Activated CD8-positive, alpha-beta memory T cell treated with anti-CD3 and anti-CD28 coated beads, Interleukin-2, amount 10 ng/mL, durations not matched to agents 7 days and 5 days (primary cell): ENCODE measurements around the gene MTRF1L. TPM values are rescaled to one million over a fixed set of nuclear protein-coding genes. Genes with fewer than 3 reads are reported as not detected.
"Not testable (repeated sequence)": the region's sequence is repeated elsewhere in the genome, so short reads cannot be mapped to it uniquely, and the experiment has no call there.

Experiments
- ATAC-seq: fragments of 150-1000 bp; cut with Tn5 transposase; one replicate; pipeline ENCODE4 v1.10.0; 2021; ENCODE audit warnings: moderate library complexity
- CTCF ChIA-PET: fragments of 350-600 bp; sonication (Branson Sonifier 250); formaldehyde crosslinking; loops from one replicate; lab custom pipeline; 2021; ENCODE audit warnings: antibody characterized with exemption; lab: Charles Lee
- DNase-seq: peaks from one replicate; pipeline ENCODE4 v3.0.0-alpha.2; 2020
- H3K27ac Mint-ChIP-seq: one replicate; pipeline ENCODE4 v1.8.0; 2021; ENCODE audit warnings: mild to moderate bottlenecking, mixed read lengths
- H3K27me3 Mint-ChIP-seq: one replicate; pipeline ENCODE4 v1.8.0; 2021; ENCODE audit warnings: mixed read lengths
- H3K36me3 Mint-ChIP-seq: one replicate; pipeline ENCODE4 v1.8.0; 2021; ENCODE audit warnings: mild to moderate bottlenecking, mixed read lengths
- H3K4me1 Mint-ChIP-seq: one replicate; pipeline ENCODE4 v1.8.0; 2021; ENCODE audit warnings: mixed read lengths
- H3K4me3 Mint-ChIP-seq: one replicate; pipeline ENCODE4 v1.8.0; 2021; ENCODE audit warnings: mild to moderate bottlenecking, moderate library complexity, mixed read lengths
- H3K9me3 Mint-ChIP-seq: one replicate; pipeline ENCODE4 v1.8.0; 2022; ENCODE audit warnings: low read depth, mixed read lengths
- total RNA-seq, 2 experiments: library from RNA; stranded (reverse); gene quantifications; one replicate each; pipeline ENCODE4 v1.2.3, GENCODE V29; 2021

Gene MTRF1L
- total RNA-seq, 2 experiments from 2014 or later, result 15.5 to 23.1 TPM

DNA sequence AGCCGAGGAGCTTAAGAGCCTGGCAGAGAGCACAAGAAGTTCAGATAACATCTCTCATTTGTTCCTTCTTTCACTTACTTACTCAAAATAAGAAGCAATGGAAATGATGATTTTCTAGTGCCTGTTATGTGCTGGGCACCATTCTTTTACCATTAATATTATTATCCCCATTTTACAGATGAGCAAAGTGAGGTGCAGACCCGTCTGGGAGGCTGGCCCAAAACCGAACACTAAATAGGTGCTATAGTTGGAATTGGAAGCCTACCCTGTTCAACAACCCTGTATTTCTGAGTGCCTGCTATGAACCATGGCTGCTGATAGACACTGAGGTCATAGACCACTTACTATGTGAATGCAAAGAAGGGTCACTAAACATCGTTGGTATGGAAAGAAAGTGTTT, 25.0 kb upstream of the MTRF1L start:
- H3K9me3 Mint-ChIP-seq, result no peaks in the 10 kb centered on the region
- DNase-seq, result no peak
- no peak overlapping the region for H3K27ac Mint-ChIP-seq
- H3K36me3 Mint-ChIP-seq, result no peaks in the 10 kb centered on the region
- no peak overlapping the region for H3K4me3 Mint-ChIP-seq
- peaks cover 49% of the 10 kb centered on the region for H3K27me3 Mint-ChIP-seq
- CTCF ChIA-PET, result no interaction called here
- H3K4me1 Mint-ChIP-seq, result peaks cover 2% of the 10 kb centered on the region
- ATAC-seq, result no peak

DNA sequence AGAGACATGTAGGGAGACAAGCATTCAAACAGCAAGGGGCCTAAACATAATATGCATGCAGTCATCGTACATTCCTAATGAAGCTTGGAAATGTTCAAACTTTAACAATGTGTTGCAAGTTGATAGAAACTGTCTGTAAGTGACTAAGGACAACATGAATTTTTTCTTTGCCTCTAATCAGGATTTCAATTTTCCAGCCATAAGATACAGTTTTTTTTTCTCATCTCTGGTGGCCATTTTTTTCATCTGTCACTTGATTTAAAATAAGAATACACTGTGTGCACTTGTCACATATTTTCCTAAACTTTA, 22.2 kb upstream of the MTRF1L start:
- DNase-seq, result no peak
- Mint-ChIP-seq H3K4me1 (peaks cover 2% of the 10 kb centered on the region), H3K27ac (no peak overlapping the region), H3K27me3 (peaks cover 34% of the 10 kb centered on the region), H3K4me3 (no peak overlapping the region), H3K36me3 (no peaks in the 10 kb centered on the region), H3K9me3 (no peaks in the 10 kb centered on the region)
- ATAC-seq, result no peak
- CTCF ChIA-PET, result interaction anchor here (0.9 to 2.2 kb wide), 6 partner anchors 9 to 468 kb away, joined by 3 to 5 read pairs (median 3); no protein-coding TSS in a partner anchor

DNA sequence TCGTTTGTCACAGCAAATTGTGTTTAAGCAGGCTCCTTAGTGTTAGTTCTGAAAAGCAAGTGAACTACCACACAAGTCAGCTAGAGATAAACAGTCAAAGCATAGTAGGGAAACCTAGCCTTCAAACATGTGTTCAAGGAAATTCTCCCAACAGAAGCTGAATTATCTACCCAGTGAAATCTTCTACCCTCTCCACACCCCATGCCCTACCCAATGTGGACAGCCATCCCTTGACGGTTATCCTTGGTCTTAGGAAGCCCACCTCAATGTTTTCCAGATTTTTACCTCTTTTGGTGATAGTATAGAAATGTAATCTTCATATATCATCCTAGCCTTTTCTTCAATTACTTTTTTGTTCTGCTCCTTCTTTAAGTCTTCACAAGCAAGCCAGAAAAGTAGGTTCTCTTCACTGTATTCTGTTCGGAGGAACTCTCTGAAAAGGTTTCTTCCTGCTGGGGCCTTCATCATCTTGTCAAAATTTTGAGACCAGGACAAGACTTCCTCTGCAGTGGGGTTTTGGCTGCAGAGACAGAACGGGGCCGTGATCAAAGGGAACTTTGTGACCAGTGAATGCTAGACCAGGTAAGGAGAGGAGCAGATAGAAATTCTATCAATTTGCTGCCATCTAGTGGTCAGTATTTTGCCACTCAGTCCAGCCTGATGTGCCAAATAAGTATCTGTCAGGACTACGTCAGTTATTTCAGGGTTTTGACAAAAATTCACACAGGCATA, 21.6 kb upstream of the MTRF1L start:
- Mint-ChIP-seq H3K9me3 (no peaks in the 10 kb centered on the region), H3K36me3 (no peaks in the 10 kb centered on the region), H3K4me3 (no peak overlapping the region), H3K4me1 (peaks cover 2% of the 10 kb centered on the region), H3K27me3 (peaks cover 31% of the 10 kb centered on the region), H3K27ac (no peak overlapping the region)
- CTCF ChIA-PET, result interaction anchor here (0.9 to 2.2 kb wide), 7 partner anchors 10 to 468 kb away, joined by 3 to 5 read pairs (median 3); no protein-coding TSS in a partner anchor
- ATAC-seq (peak; percentile 97), DNase-seq (peak; percentile 58)

DNA sequence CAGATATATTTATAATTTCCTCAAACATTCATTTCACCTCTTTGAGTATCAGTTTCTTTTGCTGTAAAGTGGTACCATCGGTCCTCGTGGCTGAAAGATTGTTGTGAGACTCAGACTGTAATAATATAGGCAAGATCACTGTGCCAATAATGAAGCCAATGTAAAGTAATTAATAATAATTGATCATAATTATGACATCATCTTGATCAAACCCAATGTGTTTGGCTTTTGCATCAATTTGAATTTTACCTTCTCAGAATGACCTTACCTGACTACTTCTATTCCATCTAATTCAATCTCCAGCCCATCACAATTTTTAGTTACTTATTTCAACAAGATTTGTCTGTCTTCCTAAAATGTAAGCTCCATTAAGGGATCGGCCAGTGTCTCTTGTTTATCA, 15.8 kb upstream of the MTRF1L start:
- H3K4me1 Mint-ChIP-seq, result no peaks in the 10 kb centered on the region
- H3K36me3 Mint-ChIP-seq, result no peaks in the 10 kb centered on the region
- no peak overlapping the region for H3K4me3 Mint-ChIP-seq
- ATAC-seq, result no peak
- peaks cover 29% of the 10 kb centered on the region for H3K27me3 Mint-ChIP-seq
- no peaks in the 10 kb centered on the region for H3K9me3 Mint-ChIP-seq
- CTCF ChIA-PET, result no interaction called here
- DNase-seq, result no peak
- no peak overlapping the region for H3K27ac Mint-ChIP-seq

DNA sequence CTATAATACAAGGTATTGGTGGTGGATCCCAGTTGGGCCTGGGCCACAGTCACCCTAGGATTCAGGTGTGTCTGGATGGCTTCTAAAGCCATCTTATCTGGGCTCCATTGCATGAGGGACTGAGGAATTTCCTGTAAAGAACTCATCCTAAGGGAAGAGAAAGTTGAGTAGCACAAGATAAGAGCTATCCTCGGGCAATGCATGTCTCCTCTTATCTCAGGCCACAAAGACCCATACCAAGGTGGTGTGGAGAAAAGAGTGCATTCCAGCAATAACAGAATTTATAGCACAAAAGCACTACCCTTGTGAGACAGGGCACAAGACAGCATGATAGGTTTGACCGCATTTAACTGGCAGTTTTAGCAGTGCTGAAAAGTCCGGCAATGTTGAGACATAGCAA, 14.3 kb upstream of the MTRF1L start:
- DNase-seq (no peak), ATAC-seq (no peak)
- no peak overlapping the region for H3K4me3 Mint-ChIP-seq
- H3K27ac Mint-ChIP-seq, result no peak overlapping the region
- no peaks in the 10 kb centered on the region for H3K4me1 Mint-ChIP-seq
- H3K27me3 Mint-ChIP-seq, result peaks cover 35% of the 10 kb centered on the region
- no peaks in the 10 kb centered on the region for H3K36me3 Mint-ChIP-seq
- CTCF ChIA-PET, result no interaction called here
- H3K9me3 Mint-ChIP-seq, result no peaks in the 10 kb centered on the region

DNA sequence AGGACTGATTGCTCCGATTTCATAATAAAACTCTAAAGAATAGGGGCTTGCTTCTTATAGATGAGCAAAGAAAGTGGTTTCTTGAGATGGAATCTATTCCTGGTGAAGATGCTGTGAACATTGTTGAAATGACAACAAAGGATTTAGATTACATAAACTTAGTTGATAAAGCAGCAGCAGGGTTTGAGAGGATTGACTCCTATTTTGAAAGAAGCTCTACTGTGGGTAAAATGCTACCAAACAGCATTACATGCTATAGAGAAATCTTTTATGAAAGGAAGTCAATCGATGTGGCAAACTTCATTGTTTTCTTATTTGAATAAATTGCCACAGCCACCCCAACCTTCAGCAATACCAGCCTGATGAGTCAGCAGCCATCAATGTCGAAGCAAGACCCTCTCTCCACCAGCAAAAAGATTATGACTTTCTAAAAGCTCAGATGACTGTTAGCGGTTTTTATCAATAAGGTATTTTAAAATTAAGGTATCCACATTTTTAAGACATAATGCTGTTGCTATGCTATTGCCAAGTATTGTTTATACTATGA, 12.7 kb upstream of the MTRF1L start:
- H3K4me1 Mint-ChIP-seq, result no peaks in the 10 kb centered on the region
- peaks cover 45% of the 10 kb centered on the region for H3K27me3 Mint-ChIP-seq
- no peaks in the 10 kb centered on the region for H3K9me3 Mint-ChIP-seq
- H3K27ac Mint-ChIP-seq, result no peak overlapping the region
- ATAC-seq, result no peak
- H3K36me3 Mint-ChIP-seq, result no peaks in the 10 kb centered on the region
- CTCF ChIA-PET, result no interaction called here
- DNase-seq, result no peak
- H3K4me3 Mint-ChIP-seq, result no peak overlapping the region

DNA sequence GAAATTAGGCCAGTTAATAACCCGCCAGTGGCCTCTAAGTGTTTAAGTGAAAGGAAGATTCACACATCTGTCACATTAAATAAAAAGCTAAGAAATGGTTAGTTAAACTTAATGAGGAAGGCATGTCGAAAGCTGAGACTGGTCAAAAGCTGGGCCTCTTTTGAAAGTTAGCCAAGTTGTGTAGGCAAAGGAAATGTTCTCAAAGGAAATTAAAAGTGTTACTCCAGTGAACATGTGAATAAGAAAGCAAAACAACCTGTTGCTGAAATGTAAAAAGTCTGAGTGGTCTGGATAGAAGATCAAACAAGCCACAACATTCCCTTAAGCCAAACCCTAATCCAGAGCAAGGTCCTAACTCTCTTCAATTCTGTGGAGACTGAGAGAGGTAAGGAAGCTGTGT, 10.9 kb upstream of the MTRF1L start:
- no peak for DNase-seq
- ATAC-seq, result no peak
- CTCF ChIA-PET, result no interaction called here
- Mint-ChIP-seq H3K36me3 (no peaks in the 10 kb centered on the region), H3K4me3 (no peak overlapping the region), H3K9me3 (no peaks in the 10 kb centered on the region), H3K4me1 (no peaks in the 10 kb centered on the region), H3K27me3 (peaks cover 39% of the 10 kb centered on the region), H3K27ac (no peak overlapping the region)

DNA sequence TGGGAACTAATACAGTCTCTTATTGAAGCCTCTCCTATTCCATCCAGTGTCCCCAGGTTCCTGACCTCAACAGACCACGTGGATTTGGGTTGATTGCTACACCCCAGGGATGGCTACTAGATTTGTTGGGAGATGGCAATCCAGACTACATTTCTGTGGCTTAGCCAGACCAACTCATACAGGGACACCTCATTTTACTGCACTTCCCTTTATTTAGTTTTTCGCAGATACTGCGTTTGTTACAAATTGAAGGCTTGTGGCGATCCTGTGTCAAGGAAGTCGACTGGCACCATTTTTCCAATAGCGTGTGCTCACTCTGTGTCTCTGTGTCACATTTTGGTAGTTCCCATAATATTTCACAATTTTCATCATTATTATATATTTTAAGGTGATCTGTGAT, 10.3 kb upstream of the MTRF1L start:
- no peak overlapping the region for H3K27ac Mint-ChIP-seq
- peaks cover 34% of the 10 kb centered on the region for H3K27me3 Mint-ChIP-seq
- H3K36me3 Mint-ChIP-seq, result no peaks in the 10 kb centered on the region
- no peaks in the 10 kb centered on the region for H3K9me3 Mint-ChIP-seq
- no peaks in the 10 kb centered on the region for H3K4me1 Mint-ChIP-seq
- no peak for ATAC-seq
- DNase-seq, result no peak
- CTCF ChIA-PET, result no interaction called here
- H3K4me3 Mint-ChIP-seq, result no peak overlapping the region

DNA sequence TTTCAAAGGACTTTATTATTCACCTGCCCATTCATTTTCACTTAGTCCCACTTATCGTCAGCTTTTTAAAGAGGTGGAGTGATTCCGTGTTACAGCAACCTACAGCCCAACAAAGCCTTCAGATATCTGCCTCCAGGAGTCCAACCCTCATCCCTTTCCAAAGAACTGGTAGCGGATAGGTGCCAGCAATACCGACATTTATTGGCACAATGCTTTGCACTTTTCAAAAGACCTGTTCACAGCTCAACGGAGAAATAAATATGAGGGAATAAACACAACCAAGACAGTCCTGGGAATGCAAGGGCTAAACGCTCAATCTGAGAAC, 819 bp upstream of the MTRF1L start:
- Mint-ChIP-seq H3K4me1 (peaks cover 35% of the 10 kb centered on the region), H3K27me3 (peaks cover 2% of the 10 kb centered on the region), H3K36me3 (peaks cover 23% of the 10 kb centered on the region), H3K9me3 (peaks cover 2% of the 10 kb centered on the region), H3K4me3 (peak overlapping the region; percentile 93), H3K27ac (peak overlapping the region; percentile 94)
- ATAC-seq, result no peak
- CTCF ChIA-PET, result no interaction called here
- DNase-seq, result no peak

DNA sequence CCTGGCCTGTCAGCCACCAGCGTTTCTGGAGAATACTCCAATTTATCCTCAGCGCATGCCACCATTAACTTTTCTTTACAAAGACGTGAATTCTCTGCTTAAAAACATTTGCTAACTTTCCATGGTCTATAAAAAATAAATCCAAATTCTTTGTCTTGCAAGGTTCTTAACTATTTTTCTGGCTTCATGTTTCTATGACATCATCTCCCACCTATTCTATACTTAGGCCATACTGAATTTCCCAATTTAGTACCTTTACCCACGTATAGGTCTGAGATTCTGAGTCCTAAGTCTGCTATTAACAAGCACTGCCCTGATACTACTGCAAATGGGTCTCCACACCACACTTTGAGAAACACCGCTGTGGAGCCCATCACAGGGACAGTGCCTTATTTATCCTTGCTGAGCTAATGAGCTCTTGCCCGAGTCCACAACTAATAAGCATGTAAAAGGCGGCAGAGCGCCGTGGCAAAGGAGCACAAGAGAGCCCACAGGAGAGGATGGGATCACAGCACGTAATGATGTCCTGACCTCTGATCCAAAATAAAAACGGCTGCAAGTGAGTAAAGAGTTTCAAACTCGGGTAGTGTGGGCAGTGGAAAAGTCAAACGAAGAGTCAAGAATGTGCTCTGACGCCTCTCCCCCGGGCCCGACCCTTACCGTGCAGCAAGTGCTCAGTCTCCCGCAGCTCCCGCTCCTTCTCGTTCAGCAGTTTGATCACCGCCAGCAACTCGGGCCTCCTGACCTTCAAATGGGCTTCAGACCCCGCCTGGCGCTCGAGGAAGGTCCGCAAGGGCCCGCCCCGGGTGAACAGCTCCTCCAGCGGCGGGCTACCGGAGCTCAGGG, 519 bp downstream of the MTRF1L start:
- H3K4me3 Mint-ChIP-seq, result peak overlapping the region; percentile 93
- H3K36me3 Mint-ChIP-seq, result peaks cover 32% of the 10 kb centered on the region
- peaks cover 39% of the 10 kb centered on the region for H3K4me1 Mint-ChIP-seq
- CTCF ChIA-PET, result no interaction called here
- peak; percentile 42 for DNase-seq
- no peak for ATAC-seq
- peak overlapping the region; percentile 94 for H3K27ac Mint-ChIP-seq
- peaks cover 2% of the 10 kb centered on the region for H3K27me3 Mint-ChIP-seq
- H3K9me3 Mint-ChIP-seq, result peaks cover 2% of the 10 kb centered on the region

DNA sequence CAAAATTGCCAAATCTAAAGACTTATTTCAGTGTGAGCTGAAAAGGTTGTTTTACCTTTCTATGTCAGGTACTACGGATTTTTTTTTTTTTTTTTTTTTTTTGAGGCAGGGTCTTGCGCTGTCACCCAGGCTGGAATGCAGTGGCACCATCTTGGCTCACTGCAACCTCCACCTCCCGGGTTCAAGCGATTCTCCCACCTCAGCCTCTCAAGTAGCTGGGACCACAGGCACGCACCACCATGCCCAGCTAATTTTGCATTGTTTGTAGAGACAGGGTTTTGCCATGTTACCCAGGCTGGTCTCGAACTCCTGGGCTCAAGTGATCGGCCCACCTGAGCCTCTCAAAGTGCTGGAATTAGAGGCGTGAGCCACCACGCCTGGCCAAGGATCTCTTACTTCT, 1.7 kb downstream of the MTRF1L start:
- CTCF ChIA-PET, result interaction anchor here (0.6 to 1.2 kb wide), 2 partner anchors 10 to 309 kb away, joined by 3 to 4 read pairs; no protein-coding TSS in a partner anchor
- not testable (repeated sequence) for H3K9me3 Mint-ChIP-seq, H3K27me3 Mint-ChIP-seq, ATAC-seq, DNase-seq
- Mint-ChIP-seq H3K4me1 (peaks cover 49% of the 10 kb centered on the region), H3K4me3 (peak overlapping the region; percentile 93), H3K36me3 (peaks cover 43% of the 10 kb centered on the region), H3K27ac (peak overlapping the region; percentile 94)

DNA sequence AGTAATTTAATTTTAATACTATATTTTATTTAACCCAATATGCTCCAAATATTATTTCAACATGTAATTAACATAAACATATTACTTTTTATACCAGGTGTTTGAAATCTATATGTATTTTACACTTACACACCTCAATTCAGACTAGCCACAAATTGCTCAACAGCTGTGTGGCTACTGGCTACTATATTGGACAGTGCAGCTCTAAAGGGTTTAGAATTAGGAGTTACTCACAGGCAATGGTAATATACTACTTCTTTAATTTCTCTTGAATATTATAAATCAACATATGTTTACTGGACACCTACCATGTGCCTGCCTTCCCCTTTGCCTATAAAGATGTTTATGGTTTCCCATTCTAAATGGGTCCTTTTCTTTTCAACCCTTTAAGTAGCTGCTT, 2.3 kb downstream of the MTRF1L start:
- no peak for ATAC-seq
- H3K27ac Mint-ChIP-seq, result peak overlapping the region; percentile 41
- H3K27me3 Mint-ChIP-seq, result no peaks in the 10 kb centered on the region
- CTCF ChIA-PET, result interaction anchor here (0.6 to 1.2 kb wide), 2 partner anchors 9 to 309 kb away, joined by 3 to 4 read pairs; no protein-coding TSS in a partner anchor
- H3K4me1 Mint-ChIP-seq, result peaks cover 53% of the 10 kb centered on the region
- H3K9me3 Mint-ChIP-seq, result peaks cover 2% of the 10 kb centered on the region
- H3K4me3 Mint-ChIP-seq, result peak overlapping the region; percentile 40
- no peak for DNase-seq
- H3K36me3 Mint-ChIP-seq, result peaks cover 44% of the 10 kb centered on the region

DNA sequence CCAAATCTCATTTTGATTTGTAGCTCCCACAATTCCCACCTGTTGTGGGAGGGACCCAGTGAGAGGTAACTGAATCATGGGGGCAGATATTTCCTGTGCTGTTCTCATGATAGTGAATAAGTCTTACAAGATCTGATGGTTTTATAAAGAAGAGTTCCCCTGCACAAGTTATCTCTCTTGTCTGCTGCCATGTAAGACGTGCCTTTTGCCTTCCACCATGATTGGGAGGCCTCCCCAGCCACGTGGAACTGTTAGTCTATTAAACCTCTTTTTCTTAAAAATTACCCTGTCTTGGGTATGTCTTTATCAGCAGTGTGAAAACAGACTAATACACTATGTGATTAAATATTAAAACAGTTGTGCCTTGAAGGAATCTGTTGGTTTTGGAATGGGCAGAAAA, 3.0 kb downstream of the MTRF1L start:
- H3K27me3 Mint-ChIP-seq, ATAC-seq, DNase-seq, CTCF ChIA-PET, H3K9me3 Mint-ChIP-seq: not testable (repeated sequence)
- peaks cover 48% of the 10 kb centered on the region for H3K36me3 Mint-ChIP-seq
- peak overlapping the region; percentile 50 for H3K27ac Mint-ChIP-seq
- peak overlapping the region; percentile 10 for H3K4me3 Mint-ChIP-seq
- H3K4me1 Mint-ChIP-seq, result peaks cover 56% of the 10 kb centered on the region
